HG02840 (cell line): ENCODE data around the gene SEMA4D.
"Not testable (repeated sequence)": the region's sequence is repeated elsewhere in the genome, so short reads cannot be mapped to it uniquely, and the experiment has no call there.

Source experiments
- ATAC-seq: cut with Tn5 transposase; IDR thresholded peaks from one replicate; pipeline ENCODE4 v1.9.1; 2021; ENCODE audit warnings: mild to moderate bottlenecking, moderate library complexity, moderate number of reproducible peaks; ENCODE audit not compliant: unreplicated experiment, low FRiP score

Gene SEMA4D

DNA sequence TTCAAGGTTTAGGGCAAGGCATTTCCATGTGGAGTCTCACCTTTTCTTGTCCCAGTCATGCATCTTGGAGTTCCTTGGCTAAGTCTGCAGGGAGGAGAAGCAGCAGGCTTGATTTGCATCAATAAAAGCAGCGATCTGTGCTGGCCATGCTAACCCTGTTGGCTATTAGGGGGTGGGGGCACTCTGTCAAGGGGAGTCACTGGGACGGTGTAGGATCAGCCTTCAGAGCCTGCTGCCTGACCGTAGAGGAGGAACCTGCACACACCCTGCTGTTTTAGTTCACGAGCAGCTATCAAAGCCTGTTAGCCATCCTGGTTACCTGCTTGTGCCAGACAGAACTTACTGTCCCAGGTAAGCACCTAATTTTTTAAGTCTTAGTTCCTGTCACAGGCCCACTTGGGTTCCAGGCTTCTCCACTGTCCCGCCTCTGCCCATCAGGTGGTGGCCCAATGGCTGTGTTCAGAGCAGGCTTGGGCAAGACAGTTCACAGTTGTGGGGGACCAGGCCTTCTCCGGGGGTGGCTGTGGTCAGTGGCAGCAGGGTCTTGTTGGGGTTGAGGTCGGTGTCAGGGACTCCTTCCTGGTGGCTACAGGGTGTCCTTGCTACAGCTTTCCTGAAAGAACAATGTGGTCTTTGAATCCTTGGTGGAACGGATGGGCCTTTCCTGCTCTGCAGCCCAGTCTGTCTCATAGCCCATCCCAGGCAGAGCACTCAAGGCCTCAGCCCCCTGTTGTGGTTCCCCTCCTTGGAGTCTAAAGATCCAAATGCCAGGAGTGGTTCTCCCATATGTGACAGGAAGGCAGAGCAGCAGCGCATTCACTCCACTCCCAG, 135.9 kb downstream of the SEMA4D start:
- ATAC-seq, result no peak

GRCh38 chr9:89361031-89361430, 136.9 kb downstream of the SEMA4D start:
- ATAC-seq, result no peak

DNA sequence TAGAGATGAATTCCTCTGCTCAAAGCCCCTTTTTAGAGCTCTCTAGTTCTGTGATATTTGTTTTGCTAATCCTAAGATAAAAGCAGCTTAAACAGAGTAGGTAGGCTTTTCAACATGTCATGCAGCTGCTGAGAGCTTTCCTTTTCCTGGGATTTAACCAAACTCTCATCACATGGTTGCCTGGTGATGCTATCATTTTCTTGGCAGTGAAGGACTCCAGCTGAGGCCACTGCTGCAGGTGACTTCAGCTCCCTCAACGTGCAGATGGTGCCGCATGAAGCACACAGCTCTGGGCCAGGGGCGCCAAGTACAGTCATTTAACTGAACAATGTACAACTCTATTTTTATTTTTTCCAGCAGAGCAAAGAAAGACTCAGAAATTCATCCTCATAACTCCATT, 137.4 kb downstream of the SEMA4D start:
- ATAC-seq, result no peak

DNA sequence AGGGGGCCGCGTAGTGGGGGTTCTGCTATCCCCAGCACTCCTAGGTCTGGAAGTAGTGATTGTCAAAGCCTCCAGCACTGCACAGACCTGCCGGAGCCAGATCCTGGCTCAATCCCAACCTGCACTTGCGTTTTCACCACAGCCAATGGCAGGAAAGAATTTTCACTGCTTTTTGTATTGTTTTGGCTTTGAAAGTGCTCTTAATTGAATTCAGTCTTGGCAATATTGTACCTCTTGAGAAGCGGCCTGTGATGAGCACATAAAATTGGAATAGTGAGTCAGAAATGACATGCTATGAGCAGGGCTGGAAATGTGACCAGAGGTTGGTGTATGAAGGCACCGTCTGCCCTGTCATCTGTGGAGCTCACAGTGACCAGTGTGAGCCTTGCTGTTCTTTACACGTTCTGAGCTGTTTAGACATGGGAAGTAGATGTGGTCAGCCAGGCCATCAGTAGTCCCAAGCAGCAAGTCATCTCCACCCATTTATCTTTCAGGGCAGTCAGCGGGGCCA, 138.1 kb downstream of the SEMA4D start:
- ATAC-seq, result no peak

DNA sequence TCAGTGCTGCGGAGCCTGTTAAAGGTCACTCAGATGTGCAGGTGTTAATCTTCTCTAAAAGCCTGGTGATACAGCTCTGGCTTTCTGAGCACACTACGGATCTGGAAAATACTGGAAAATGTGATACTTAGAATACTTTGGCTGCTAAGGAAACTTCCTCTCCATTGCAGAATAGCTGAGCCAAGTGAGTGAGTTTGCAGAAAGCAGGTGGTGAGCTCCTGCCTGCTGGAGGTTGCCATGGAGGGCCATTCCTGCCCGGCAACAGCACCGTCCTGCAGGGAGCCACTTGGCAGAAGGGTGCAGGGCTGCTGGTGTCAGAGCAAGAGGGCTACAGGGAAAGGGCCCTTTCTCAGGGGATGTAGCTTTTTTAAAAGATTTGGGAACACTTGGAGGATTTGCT, 138.9 kb downstream of the SEMA4D start:
- no peak for ATAC-seq

DNA sequence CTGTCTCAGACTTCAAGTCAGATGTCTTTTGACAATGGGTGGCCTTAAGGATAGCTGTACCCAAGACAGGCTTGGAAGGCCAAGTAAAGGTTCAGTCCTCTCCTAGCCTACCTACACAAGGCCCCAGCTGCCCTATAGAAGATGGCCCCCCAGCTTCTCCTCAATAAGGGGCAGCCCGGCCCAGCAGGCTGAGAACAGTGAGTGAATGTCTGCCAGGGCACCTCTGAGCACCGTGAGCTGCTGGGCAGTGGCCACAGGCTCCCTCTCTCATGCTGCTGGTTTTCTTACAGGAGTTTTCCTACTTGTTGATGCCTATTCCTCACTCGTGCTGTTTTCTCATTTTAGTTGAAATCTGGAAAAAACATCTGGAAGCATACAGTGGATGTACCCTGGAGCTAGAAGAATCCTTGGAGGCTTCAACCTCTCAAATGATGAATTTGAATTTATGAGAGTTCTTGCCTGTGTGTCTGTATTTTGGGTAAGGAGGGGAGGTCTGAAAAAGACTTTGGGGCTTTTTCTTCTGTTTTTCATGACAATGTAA, 139.5 kb downstream of the SEMA4D start:
- ATAC-seq, result no peak

GRCh38 chr9:89357331-89358197, 140.3 kb downstream of the SEMA4D start:
- no peak for ATAC-seq

DNA sequence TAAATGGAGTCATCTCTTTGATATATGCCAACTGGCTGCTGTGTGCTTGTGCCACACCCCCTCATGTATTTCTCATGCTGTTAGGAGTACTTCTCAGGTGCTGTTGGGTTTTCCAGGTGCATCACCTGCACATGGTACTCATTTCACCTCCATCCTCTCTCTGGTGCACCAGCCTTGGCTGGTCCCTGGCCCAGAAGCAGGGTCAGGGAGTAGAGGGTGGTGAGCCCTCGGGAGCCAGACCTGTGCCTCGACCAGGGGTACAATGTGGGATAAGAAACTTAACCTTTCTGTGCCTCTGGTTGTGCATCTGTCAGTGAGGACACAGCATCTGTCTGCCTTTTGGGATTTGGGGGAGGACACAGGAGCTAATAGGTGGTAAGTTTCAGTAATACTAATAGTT, 141.1 kb downstream of the SEMA4D start:
- no peak for ATAC-seq

DNA sequence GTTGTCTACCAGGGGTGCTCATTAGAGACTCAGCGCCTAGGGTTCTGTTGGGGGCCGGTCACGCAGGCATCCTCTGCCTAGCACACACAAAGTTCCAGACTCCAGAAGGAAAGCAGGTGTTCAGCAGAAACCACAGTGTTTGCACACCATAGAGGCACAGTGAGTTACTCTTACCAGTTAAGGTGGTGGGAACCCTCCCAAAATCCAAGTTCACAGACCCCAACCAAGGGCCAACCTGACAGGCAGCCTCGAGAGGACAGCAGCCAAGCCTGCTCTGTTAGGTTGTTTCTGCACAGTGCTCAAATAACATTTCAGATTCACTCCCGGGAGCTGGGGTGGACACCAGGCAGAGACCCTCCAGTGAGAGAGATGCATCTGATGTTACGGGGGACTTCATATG, 143.4 kb downstream of the SEMA4D start:
- no peak for ATAC-seq

DNA sequence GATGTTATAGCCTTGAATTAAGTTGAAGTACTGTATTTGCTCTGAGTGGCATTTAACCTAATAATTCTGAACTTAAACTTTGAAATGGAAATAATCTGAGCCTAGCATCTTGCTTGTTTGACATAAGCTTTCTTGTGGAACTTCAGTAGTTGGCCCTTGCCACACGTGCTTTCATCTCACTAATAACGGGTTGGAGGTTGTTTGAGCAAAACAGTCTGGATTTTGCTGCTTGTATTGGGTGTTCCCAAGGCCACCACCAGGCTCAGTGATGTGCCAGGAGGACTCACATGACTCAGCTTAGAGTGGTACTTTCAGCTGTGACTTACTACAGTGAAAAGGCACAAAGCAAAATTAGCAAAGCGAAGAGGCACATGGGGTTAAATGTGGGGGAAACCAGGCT, 143.9 kb downstream of the SEMA4D start:
- no peak for ATAC-seq

GRCh38 chr9:89352874-89353649, 144.9 kb downstream of the SEMA4D start:
- ATAC-seq, result no peak

DNA sequence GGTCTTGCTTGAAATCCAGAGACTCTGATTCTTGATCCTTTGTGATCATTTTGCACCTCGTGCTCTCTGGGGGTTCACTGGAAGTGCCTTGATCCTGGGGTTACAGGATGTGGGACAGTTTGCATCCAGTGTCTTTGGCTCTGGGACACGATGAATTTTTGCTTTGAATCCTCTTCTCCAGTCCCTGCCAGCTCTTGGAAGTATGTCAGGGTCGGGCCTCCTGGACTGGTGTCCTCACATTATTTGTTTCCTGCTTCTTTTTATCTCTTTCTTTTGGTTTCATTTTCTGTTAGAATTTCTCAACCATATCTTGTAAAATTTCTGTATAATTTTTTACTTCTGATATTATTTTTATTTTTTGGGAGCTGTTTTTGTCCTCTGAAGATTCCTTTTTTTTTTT, 145.5 kb downstream of the SEMA4D start:
- no peak for ATAC-seq

DNA sequence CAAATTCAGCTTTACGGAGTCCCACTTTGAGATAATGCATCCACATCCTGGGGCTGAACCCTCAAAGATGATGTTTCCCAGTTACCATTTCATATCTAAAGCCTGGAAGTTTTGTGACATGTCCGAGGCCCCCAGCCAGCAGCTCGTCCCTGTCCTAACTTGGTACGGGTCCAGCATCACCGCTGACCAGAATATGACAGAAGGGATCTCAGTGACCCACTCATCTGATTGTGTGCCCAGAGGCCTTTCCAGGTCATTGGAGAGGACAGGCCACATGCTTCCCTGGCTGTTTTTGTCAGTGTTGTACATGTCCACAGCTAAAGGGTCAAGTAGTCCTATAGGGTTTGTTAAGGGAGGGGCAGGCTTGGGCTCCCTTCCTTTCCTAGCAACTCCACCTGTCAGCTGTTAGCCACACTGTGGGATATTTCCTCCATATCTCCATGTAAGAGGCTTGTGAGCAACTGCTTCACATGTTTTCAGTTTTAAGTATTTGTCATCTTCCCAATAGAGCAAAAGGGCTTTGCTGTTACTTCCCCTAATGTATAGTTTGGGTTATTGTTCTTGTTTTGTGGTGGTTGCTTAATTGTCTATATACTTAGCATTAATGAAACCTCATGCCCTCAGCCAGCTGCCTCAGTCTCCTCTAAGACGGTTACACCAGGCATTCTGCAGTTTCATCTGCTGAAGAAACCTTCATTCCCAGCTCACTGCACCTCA, 146.2 kb downstream of the SEMA4D start:
- no peak for ATAC-seq

GRCh38 chr9:89350988-89351557, 146.8 kb downstream of the SEMA4D start:
- no peak for ATAC-seq

GRCh38 chr9:89349607-89350006, 148.3 kb downstream of the SEMA4D start:
- no peak for ATAC-seq

DNA sequence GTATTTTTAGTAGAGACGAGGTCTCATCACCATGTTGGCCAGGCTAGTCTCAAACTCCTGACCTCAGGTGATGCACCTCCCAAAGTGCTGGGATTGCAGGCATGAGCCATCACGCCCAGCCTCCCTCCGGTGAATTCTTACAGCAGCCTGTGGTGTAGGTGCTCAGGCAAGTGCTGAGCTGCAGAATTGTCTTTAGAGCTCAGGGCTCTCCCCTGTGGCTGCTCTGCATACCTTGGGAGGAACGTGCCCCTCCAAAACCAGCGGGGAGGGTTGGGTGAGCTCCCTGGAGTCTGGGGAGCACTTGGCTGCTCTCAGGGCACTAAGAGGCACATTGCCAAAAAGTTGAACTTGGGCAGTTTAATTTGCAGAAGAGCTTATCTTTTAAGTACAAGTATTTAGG, 150.3 kb downstream of the SEMA4D start:
- ATAC-seq, result no peak

DNA sequence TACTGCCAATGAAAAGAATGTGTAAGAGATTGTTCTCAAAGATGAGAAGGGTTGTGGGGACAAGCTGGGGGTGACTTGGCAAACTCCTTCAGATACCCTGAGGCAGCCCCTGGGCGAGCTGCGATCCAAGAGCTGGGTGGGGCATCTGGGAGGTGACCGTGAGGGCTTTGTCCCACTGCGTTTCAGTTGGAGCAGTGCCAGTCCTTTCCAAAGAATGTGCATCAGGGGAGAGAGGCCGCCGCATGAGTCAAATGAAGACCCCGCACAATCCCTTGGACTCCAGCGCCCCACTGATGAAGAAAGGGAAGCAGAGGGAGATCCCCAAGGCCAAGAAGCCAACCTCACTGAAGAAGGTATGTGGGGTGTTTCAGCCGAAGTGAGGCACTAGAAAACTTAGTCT, 151.2 kb downstream of the SEMA4D start:
- no peak for ATAC-seq

DNA sequence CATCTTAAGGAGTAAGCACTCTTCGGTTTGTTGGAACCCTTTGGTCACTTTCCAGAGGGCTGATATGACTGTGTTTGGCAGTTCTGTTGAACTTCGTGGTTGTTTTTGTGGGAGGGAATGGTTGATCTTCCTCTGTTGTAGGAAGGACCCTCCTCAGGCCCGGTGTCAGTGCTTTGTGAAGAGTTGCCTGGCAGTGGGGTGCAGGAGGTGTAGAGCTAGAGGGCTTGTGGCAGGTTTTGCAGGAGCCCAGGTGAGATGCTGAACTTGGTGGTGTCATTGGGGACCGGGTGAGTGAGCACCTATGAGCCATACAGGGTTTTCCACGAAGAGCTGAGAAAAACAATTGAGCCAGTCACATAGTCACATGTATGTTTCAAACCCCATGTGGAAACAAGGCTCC, 152.4 kb downstream of the SEMA4D start:
- no peak for ATAC-seq

GRCh38 chr9:89343812-89344211, 154.1 kb downstream of the SEMA4D start:
- not testable (repeated sequence) for ATAC-seq
